ENCODE measurements around the gene GHRH.

GHRH gene

DNA sequence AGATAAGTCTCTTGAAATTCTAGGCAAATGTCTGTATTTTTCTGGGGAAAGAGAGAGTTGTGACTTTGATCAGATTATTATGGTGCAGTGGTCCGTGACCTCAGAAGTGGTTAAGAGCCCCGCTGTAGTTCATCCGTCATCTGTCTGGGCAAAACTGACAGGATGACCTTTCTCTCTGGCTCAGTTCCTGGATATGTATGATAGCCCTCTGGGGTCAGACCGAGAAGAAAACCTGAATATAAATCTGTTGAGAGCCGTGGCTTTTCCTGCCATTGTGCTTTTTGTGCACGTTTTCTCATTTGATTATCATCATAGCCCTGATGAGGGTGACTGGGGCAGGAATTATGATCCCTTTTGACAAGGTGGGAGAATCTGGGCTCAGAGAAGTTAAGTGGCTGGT, 26.5 kb downstream of the GHRH start:
- no peak for DNase-seq

DNA sequence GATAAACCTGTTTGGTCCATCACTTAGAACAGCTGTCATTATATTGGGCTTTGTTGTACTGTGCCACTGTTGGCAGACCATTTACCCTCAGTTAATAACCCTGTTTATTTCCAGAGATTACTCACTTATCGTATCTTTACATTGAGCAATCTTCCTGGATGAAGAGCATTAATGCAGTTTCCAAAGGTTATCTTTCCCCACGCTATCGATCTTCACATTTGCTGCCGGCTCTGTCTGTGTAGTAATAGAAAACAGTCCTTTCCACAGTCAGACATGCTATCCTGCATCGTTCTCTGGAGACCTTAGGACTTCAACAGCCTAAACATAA, 27.4 kb downstream of the GHRH start:
- no peak for DNase-seq

DNA sequence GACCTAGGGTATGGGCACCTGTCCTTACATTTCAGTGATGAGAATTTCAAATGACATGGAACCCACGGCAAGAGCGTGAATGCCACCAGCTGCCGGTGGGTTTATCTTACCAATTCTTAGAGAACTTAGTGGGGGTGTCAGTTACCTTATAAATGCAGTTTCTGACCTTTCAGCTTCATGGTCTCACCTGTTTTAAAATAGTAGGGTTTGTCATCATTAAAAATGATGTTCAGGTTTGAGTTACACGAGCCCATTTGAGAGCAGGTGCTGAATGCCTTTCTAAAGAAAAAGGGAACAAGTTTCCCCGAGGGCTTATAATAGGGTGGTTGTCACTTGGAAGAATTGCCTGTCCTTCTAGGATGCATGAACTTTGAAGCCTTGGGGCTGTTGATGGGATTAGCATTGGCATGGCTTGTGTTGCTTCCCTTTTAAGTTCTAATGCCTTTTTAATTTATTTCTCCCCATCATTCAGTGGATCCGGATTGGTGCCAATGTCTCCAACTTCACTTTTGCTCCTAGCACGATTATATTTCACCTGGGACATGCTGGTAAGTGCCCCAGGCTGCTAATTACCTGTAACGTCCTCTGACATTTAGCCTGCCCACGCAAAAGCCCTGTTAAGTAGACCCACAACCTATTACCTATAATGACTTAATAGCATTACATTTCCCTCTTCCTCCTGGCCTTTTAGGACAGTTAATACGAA, 27.9 kb downstream of the GHRH start:
- no peak for DNase-seq

GRCh38 chr20:37231947-37232630, 29.5 kb downstream of the GHRH start:
- DNase-seq = no peak

DNA sequence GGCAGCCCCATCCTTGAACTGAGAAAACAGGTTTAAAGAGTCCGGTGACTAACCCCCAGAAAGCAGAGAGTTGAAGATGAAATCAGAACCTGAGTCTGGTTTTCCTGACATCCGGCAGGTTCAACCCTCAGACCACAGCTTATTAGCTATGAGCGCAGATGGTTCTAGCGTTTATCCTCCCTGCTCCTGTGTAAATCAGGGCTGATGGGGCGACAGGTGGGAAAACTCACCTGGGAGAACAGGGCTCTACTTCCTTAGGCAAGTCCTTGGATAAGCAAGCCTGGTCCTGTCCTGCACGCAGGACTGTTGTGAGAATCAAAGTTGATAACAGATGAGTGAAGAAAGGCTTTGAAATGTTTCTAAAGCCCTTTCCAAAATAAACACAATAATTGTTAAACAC, 31.4 kb downstream of the GHRH start:
- DNase-seq = no peak

DNA sequence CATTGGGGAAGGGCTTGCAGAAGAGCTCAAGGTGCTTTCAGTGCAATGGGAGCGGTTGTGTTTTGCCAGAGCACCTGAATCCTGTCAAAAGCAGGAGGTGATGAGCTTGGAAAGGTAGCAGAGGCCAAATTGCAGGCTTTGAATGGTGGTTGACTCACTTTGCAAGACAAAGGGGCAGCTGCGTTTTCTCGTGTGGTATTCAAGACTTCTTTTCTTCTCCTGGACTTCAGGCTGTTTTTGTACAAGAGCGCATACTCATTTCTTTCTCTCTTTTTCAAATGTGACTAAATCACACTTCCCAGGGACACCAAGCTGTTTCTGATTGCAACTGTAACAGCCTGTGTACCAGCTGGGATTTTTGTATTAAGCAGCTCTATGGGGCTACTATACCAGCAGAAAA, 32.3 kb downstream of the GHRH start:
- DNase-seq = no peak

DNA sequence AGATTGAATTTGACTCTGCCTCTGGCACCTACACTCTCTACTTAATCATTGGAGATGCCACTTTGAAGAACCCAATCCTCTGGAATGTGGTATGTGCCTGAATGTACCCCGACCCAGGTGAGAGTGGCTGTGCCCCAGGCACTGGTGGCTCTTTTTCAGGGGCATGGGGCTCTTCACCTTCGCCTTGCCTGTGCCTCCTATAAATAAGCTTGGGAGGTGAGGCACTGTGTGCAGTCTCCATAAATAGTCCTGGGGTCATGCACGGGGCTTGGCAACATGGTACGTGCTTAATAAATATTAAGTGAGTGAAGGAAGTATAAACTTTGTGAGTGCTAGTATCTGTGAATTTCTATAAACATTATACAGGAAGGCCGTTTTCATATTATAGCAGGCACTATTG, 33.0 kb downstream of the GHRH start:
- DNase-seq = no peak

- DNase-seq = no peak
Measured at GRCh38 chr20:37228082-37228481, 33.5 kb downstream of the GHRH start.

- no peak for DNase-seq
Measured at GRCh38 chr20:37226889-37227288, 34.7 kb downstream of the GHRH start.

DNA sequence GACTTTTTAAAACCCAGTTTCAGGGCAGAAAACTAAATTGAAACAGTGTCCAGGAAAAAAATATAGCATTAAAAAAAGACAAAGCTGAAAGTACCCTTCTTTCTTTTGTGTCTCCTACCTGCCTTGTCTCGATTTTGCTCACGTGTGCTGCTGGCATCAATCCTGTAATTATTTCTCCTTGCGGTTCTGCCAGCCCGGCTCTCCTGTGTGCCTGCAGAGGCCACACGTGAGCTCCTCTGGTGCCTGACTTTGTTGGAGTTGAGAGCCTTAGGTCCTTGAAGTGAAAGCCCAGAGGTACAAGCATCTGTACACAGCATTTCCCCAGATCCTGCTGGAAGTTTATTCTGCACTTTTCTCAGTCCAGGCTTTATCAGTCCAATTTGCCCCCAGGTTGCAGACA, 36.5 kb downstream of the GHRH start:
- DNase-seq = no peak

DNA sequence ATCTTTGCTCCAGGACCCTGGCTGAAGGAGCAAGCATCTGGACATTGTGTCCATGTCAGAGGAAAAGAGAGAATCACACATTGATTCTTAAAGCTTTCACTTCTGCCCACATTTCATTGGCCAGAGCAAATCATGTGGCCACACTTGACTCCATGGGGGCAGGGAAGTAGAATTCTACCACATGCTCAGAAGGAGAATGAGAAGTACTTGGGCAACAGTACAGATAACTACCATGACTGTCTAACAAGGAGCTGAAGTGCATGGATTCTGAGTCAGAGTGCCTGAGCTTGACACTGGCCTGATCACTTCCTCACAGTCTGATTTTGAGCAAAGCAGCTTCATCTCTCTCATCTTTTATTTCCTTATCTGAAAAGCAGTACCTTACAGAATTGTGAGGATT, 38.6 kb downstream of the GHRH start:
- DNase-seq = no peak

- DNase-seq = no peak
Measured at GRCh38 chr20:37222086-37222485, 39.5 kb downstream of the GHRH start.

- DNase-seq = no peak
Measured at GRCh38 chr20:37220731-37221130, 40.9 kb downstream of the GHRH start.

GRCh38 chr20:37219751-37220668, 41.6 kb downstream of the GHRH start:
- DNase-seq = no peak

DNA sequence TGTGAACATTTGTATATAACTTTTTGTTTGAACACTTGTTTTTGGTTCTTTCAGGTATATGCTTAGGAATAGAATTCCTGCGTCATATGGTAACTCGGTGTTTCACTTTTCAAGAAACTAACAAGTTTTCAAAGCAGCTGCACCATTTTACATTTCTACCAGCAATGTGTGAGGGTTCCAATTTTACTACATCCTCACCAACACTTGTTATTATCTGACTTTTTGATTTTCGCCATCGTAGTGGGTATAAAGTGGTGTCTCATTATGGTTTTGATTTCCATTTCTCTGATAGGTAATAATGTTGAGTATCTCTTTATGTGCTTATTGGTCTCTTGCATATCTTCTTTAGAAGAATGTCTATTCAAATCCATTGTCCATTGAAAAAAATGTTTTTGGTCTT, 42.6 kb downstream of the GHRH start:
- DNase-seq = no peak

- DNase-seq = no peak
Measured at GRCh38 chr20:37218441-37218840, 43.2 kb downstream of the GHRH start.

DNA sequence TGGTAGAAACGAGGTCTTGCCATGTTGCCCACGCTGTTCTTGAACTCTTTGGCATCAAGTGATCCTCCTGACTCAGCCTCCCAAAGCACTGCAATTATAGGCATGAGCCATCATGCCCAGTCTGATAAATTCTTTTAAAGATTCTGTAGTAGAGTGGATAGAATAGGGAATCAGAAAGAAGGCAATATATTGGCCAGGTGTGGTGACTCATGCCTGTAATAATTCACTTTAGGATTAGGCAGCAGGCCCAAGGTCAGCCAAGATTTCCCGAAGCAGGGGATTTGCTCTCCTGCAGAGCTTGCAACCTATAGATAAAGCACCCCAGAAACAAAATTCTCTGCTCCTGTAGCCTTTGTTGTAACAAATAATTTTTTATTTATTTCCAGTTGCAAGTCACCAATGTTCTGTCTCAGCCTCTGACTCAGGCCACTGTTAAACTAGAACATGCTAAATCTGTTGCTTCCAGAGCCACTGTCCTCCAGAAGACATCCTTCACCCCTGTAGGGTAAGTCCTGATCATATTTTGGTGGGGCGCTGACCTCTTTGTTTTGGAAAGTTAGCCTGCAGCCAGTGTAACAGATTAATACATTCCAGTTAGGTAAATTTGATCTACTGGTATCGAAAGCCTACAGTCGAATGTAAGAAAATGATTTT, 51.8 kb downstream of the GHRH start:
- DNase-seq = no peak

DNA sequence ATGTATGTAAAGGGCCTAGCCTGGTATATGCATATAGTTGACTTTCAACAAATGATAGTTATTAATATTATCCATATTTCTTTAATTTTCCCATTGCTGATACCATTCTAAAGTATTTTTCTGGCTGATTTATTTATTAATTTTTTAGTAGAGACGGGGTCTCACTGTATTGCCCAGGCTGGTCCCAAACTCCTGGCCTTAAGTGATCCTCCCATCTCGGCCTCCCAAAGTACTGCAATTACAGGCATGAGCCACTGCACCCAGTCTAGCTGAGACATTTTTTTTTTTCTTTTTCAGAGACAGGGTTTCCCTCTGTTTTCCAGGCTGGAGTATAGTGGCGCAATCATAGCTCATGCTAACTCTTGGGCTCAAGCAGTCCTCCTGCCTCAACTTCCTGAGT, 52.4 kb downstream of the GHRH start:
- DNase-seq = no peak

- DNase-seq = no peak
Measured at GRCh38 chr20:37207171-37207570, 54.4 kb downstream of the GHRH start.

DNA sequence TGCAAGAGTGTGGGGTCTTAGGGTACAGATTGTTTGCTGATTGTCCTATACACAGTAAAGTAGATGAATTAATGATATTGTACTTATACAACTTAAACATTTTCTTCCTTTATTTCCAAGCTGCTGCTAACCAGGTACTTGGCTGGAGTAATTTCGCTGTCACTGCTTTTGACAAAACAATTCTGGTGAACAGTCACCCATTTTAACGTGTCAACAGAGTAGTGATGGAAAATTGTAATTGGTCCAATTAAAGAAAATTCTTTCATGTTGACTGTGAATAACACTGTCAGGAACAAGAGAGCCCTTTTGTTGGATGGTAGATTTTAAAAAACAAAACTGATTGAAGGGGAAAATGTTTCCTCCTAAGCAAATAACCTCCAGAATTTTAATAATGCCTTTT, 55.8 kb downstream of the GHRH start:
- DNase-seq = no peak

GRCh38 chr20:37205130-37205529, 56.5 kb downstream of the GHRH start:
- no peak for DNase-seq

DNA sequence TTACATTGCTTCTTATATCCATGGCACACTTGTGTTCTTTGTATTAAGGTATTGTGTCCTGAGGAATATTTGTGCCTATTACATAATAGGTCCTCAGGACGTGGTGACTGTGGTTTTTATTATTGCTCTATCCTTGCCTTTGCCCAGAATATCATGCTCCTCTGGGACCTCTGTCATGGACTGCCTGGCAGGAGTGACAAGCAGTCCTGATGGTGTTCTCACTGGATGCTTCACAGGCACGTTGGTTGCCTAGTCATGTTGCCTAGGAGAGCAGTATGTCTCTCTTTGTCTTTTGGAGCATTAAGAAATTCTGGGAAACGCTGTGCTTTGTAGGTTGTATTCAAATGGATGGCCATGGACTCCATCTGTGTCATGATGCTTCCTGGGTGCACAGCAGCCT, 57.6 kb downstream of the GHRH start:
- no peak for DNase-seq

- no peak for DNase-seq
Measured at GRCh38 chr20:37202267-37202943, 59.2 kb downstream of the GHRH start.
